ENCODE data around the gene FAM174C.

FAM174C gene

DNA sequence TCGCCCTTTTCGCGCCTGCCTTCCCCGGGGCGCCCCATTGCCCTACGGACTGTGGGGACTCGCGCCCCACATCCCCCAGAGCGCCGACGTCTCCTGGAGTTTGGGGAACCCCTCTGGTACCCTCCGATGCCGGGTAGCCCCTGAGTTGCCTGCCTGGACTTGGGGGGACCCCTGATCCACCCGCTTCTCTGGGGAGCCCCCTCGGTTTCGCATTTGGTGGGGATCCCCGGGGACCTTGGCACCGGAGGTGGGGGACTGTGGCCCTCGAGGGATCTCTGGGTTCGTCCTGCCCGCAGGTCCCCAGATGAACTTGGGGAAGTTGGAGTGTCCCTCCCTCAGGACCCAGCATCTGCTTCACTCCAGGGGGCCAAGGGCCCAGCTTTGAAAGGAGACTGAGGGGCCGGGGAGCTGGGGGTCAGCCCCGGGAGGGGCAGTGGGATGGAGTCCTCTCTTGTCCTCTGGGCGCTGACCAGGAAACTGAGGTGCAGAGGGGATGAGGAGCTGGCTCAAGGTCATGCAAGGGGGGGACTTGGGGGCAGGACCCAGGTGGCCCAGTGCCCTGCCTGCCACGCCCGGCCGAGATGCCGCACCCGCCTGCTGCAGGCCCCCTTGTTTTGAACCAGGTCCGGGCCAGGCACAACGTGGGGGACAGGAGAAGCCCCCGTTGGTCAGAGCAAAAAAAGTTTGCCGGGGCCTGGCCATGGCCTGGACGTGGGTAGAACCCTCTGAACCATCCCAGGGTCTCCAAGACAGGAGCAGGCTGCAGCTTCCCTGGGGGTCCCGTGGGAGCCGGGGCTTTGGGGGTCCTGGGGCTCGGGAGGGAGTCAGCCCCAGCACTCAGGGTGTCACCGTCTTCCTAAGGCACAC is 11.4 kb downstream of the FAM174C start:
- peak overlapping the region in 1 of 7 experiments; percentile 19 for H3K4me3 ChIP-seq (ENCODE audit: control insufficient read depth in 1 of 7, extremely low read depth in 1 of 7, insufficient read depth in 4 of 7, low read depth in 2 of 7, low read length in 6 of 7)
- H3K27me3 ChIP-seq (replicated peaks in 2 of 5; ENCODE audit: control insufficient read depth in 4 of 5, insufficient read depth in 5 of 5, low read length in 4 of 5): peaks cover 0 to 83% (median 31%) of the 10 kb centered on the region in 5 experiments
- H3K27ac ChIP-seq (ENCODE audit: insufficient read depth in 1 of 2, low read depth in 1 of 2, low read length in 2 of 2, poor library complexity in 1 of 2, severe bottlenecking in 2 of 2): no peak overlapping the region
- no peaks in the 10 kb centered on the region for H3K9me3 ChIP-seq (ENCODE audit: control extremely low read depth in 1 of 5, control insufficient read depth in 4 of 5, insufficient read depth in 2 of 5, low read depth in 1 of 5, low read length in 4 of 5)
- DNase-seq: no peak
- H3K4me1 ChIP-seq (ENCODE audit: control extremely low read depth in 1 of 4, control insufficient read depth in 4 of 4, insufficient read depth in 4 of 4, low read length in 3 of 4): peaks cover 0 to 10% (median 7%) of the 10 kb centered on the region in 4 experiments
- no peaks in the 10 kb centered on the region for H3K36me3 ChIP-seq (ENCODE audit: control insufficient read depth in 4 of 4, insufficient read depth in 4 of 4, low read length in 3 of 4)
- ChIA-PET CTCF (interaction anchor here (1.2 kb wide), 2 partner anchors 29 to 86 kb away, joined by 3 read pairs; no protein-coding TSS in a partner anchor), POLR2A (no interaction called here)
- 39% methylated on average over 30 of the region's 38 CpGs for WGBS (ENCODE audit: insufficient coverage)

DNA sequence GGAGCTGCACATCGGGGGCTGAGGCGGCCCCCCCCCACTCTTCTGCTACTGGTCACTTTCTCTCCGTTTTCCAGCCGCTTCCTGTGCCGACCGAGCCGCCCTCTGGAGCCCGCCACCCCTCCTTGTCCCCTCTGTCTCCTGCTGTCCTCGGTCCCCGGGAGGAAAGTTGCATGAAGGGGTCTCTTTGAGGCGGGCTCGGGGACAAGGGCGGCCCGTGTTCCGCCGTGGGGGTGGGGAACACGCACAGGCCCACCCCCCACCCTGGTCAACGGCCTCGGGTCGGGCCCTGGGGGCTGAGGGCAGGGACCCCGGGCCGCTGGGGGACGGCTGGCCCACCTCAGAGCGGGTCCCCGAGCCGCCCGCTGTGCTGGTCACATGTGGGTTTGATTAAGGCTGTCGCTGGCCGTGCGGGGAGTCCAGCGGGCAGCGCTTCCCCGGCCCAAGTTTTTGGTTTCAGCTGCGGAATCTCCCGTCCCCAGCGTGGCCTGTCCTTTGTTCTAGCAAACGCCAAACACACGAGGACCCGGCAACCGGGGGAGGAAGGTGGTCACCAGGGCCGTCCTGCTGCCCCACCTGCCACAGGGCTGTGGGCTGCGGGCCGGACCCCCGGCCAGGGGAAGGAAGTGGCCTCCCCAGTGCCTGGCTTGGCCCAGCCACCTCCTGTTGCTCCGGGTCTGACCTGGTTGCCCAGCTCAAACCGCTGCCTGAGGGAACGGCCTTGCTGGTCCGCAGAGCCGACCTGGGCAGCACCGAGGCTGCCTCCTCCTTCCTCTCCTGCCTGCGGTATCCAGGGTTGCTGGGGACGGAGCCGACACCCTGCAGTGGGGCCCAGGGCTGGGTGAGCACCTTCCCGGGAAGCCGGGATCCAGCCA is 12.3 kb downstream of the FAM174C start:
- Histone ChIP-seq H3K4me3 (ENCODE audit: control insufficient read depth in 1 of 7, extremely low read depth in 1 of 7, insufficient read depth in 4 of 7, low read depth in 2 of 7, low read length in 6 of 7) (no peak overlapping the region), H3K27ac (ENCODE audit: insufficient read depth in 1 of 2, low read depth in 1 of 2, low read length in 2 of 2, poor library complexity in 1 of 2, severe bottlenecking in 2 of 2) (no peak overlapping the region), H3K4me1 (ENCODE audit: control extremely low read depth in 1 of 4, control insufficient read depth in 4 of 4, insufficient read depth in 4 of 4, low read length in 3 of 4) (peaks cover 0 to 10% (median 7%) of the 10 kb centered on the region in 4 experiments), H3K36me3 (ENCODE audit: control insufficient read depth in 4 of 4, insufficient read depth in 4 of 4, low read length in 3 of 4) (no peaks in the 10 kb centered on the region), H3K27me3 (replicated peaks in 2 of 5; ENCODE audit: control insufficient read depth in 4 of 5, insufficient read depth in 5 of 5, low read length in 4 of 5) (peaks cover 0 to 91% (median 31%) of the 10 kb centered on the region in 5 experiments), H3K9me3 (ENCODE audit: control extremely low read depth in 1 of 5, control insufficient read depth in 4 of 5, insufficient read depth in 2 of 5, low read depth in 1 of 5, low read length in 4 of 5) (no peaks in the 10 kb centered on the region)
- POLR2A ChIA-PET: no interaction called here
- 22% methylated on average over 48 of the region's 55 CpGs for WGBS (ENCODE audit: insufficient coverage)
- DNase-seq: no peak
- CTCF ChIA-PET: interaction anchor here (1.2 kb wide), 2 partner anchors 28 to 85 kb away, joined by 3 read pairs; no protein-coding TSS in a partner anchor

DNA sequence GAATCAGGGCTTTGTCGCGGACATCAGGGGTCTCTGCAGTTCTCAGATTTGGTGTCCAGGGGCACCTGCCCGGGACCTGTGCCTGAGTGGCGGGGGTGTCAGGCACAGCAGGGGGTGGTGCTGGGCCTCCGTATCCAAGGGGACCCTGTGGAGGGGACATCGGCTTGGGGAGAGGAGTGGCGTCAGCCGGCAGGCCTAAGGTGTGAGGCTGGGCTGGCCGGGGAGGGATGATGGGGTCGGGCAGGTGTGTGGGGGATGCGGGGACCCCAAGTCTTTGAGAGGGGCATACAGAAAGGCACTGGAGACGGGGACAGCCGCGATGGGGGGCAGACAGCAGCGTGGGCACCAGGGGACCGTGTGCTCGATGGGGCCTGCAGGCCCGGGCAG is 12.9 kb downstream of the FAM174C start:
- Histone ChIP-seq H3K4me3 (ENCODE audit: control insufficient read depth in 1 of 7, extremely low read depth in 1 of 7, insufficient read depth in 4 of 7, low read depth in 2 of 7, low read length in 6 of 7) (no peak overlapping the region), H3K36me3 (ENCODE audit: control insufficient read depth in 4 of 4, insufficient read depth in 4 of 4, low read length in 3 of 4) (no peaks in the 10 kb centered on the region), H3K27me3 (replicated peaks in 2 of 5; ENCODE audit: control insufficient read depth in 4 of 5, insufficient read depth in 5 of 5, low read length in 4 of 5) (peaks cover 0 to 90% (median 31%) of the 10 kb centered on the region in 5 experiments), H3K9me3 (ENCODE audit: control extremely low read depth in 1 of 5, control insufficient read depth in 4 of 5, insufficient read depth in 2 of 5, low read depth in 1 of 5, low read length in 4 of 5) (no peaks in the 10 kb centered on the region), H3K27ac (ENCODE audit: insufficient read depth in 1 of 2, low read depth in 1 of 2, low read length in 2 of 2, poor library complexity in 1 of 2, severe bottlenecking in 2 of 2) (no peak overlapping the region), H3K4me1 (ENCODE audit: control extremely low read depth in 1 of 4, control insufficient read depth in 4 of 4, insufficient read depth in 4 of 4, low read length in 3 of 4) (peaks cover 0 to 10% (median 7%) of the 10 kb centered on the region in 4 experiments)
- WGBS (ENCODE audit: insufficient coverage): 94% methylated on average over 16 of the region's 18 CpGs
- ChIA-PET POLR2A (no interaction called here), CTCF (no interaction called here)
- no peak for DNase-seq

DNA sequence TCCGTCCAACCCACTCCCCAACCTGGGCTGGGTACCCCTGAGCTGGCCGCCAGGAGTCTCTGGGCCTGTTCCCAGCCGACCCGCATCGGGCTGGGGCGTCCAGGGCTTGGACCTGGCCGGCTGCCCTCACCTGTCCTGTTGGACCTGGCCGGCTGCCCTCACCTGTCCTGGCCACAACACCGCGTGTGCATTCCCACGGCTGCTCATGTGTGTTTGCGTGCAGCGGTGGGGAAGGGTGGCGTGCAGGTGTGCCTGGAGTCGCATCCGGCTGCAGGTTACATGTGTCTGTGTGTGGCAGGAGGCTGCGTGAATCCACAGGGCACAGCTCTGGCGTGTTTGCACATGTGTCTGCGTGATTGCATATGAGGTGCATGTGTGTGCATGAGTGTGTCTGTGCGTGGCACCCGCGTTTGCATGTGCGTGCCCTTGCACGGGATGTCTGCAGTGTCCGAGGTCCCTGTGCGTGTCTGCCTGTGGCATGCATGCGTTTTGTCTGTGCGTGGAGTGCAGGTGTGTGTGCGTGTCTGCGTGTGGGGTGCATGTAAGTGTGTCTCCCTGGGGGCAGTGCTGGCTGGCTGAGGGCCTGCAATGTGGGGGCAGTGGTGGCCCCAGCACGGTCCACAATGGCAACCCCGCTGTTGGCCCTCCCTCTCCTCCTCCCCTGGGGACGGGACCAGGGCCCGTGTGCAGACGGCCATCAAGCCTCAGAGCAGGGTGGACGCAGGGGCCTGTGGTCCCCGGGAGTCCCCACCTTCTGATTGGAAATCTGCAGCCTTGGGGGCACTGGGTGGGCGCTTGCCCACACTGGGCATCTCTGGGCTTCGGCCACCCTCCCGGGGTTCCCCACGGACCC is 13.7 kb downstream of the FAM174C start:
- Histone ChIP-seq H3K4me1 (ENCODE audit: control extremely low read depth in 1 of 4, control insufficient read depth in 4 of 4, insufficient read depth in 4 of 4, low read length in 3 of 4) (peaks cover 0 to 10% (median 7%) of the 10 kb centered on the region in 4 experiments), H3K27ac (ENCODE audit: insufficient read depth in 1 of 2, low read depth in 1 of 2, low read length in 2 of 2, poor library complexity in 1 of 2, severe bottlenecking in 2 of 2) (no peak overlapping the region), H3K9me3 (ENCODE audit: control extremely low read depth in 1 of 5, control insufficient read depth in 4 of 5, insufficient read depth in 2 of 5, low read depth in 1 of 5, low read length in 4 of 5) (no peaks in the 10 kb centered on the region), H3K27me3 (replicated peaks in 2 of 5; ENCODE audit: control insufficient read depth in 4 of 5, insufficient read depth in 5 of 5, low read length in 4 of 5) (peaks cover 0 to 90% (median 29%) of the 10 kb centered on the region in 5 experiments), H3K4me3 (ENCODE audit: control insufficient read depth in 1 of 7, extremely low read depth in 1 of 7, insufficient read depth in 4 of 7, low read depth in 2 of 7, low read length in 6 of 7) (no peak overlapping the region), H3K36me3 (ENCODE audit: control insufficient read depth in 4 of 4, insufficient read depth in 4 of 4, low read length in 3 of 4) (no peaks in the 10 kb centered on the region)
- ChIA-PET CTCF (no interaction called here), POLR2A (interaction anchor here (0.7 kb wide), 1 partner anchor 130 kb away, joined by 3 read pairs; no protein-coding TSS in a partner anchor)
- WGBS (ENCODE audit: insufficient coverage): 93% methylated on average over 38 of the region's 41 CpGs
- no peak for DNase-seq

DNA sequence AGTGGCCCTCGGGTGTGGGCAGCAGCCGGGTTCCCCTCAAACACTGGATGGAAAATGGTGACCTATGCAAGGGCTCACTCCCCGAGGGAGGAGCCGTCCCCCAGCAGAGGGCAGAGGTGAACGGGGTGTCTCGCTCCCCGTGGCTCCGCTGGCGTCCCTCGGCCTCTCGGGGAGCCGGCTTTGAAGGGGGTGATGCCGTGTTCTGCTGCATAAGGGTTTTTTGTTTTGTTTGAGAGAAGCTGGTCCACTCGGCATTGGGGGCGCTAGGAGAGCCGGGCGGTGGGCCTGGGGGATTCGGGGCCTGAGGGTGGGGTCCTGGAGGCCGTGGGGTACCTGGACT is 14.3 kb downstream of the FAM174C start:
- H3K27me3 ChIP-seq (replicated peaks in 2 of 5; ENCODE audit: control insufficient read depth in 4 of 5, insufficient read depth in 5 of 5, low read length in 4 of 5): peaks cover 0 to 90% (median 23%) of the 10 kb centered on the region in 5 experiments
- CTCF ChIA-PET: no interaction called here
- H3K9me3 ChIP-seq (ENCODE audit: control extremely low read depth in 1 of 5, control insufficient read depth in 4 of 5, insufficient read depth in 2 of 5, low read depth in 1 of 5, low read length in 4 of 5): no peaks in the 10 kb centered on the region
- H3K4me3 ChIP-seq (ENCODE audit: control insufficient read depth in 1 of 7, extremely low read depth in 1 of 7, insufficient read depth in 4 of 7, low read depth in 2 of 7, low read length in 6 of 7): no peak overlapping the region
- no peak for DNase-seq
- no peak overlapping the region for H3K27ac ChIP-seq (ENCODE audit: insufficient read depth in 1 of 2, low read depth in 1 of 2, low read length in 2 of 2, poor library complexity in 1 of 2, severe bottlenecking in 2 of 2)
- POLR2A ChIA-PET: no interaction called here
- peaks cover 0 to 10% (median 7%) of the 10 kb centered on the region in 4 experiments for H3K4me1 ChIP-seq (ENCODE audit: control extremely low read depth in 1 of 4, control insufficient read depth in 4 of 4, insufficient read depth in 4 of 4, low read length in 3 of 4)
- WGBS (ENCODE audit: insufficient coverage): 89% methylated on average over 18 of the region's 19 CpGs
- no peaks in the 10 kb centered on the region for H3K36me3 ChIP-seq (ENCODE audit: control insufficient read depth in 4 of 4, insufficient read depth in 4 of 4, low read length in 3 of 4)

DNA sequence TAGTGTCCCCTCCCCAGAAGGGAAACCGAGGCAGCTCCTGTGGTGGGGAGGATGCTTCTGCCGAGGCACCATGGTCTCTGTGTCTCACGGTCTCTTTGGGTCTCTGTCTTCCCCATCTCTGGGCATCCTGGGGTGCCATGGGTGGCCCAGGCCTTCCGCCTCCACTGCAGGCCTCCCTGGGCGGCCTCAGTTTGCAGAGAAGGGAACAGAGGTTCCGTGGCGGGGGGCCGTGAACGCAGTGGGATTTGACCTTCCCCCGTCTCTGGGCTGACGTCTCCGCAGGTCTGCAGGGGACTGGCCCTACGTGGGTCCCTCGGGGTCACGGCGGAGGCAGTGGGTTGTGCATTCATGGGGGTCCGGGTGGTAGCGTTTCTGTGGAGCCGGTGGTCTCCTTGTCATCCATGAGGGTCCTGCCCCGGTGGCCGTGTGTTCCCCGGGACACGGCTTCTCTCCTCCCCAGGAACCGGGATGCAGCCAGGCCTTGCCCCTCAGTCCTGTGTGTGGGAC is 14.9 kb downstream of the FAM174C start:
- Histone ChIP-seq H3K27ac (ENCODE audit: insufficient read depth in 1 of 2, low read depth in 1 of 2, low read length in 2 of 2, poor library complexity in 1 of 2, severe bottlenecking in 2 of 2) (no peak overlapping the region), H3K4me3 (ENCODE audit: control insufficient read depth in 1 of 7, extremely low read depth in 1 of 7, insufficient read depth in 4 of 7, low read depth in 2 of 7, low read length in 6 of 7) (no peak overlapping the region), H3K9me3 (ENCODE audit: control extremely low read depth in 1 of 5, control insufficient read depth in 4 of 5, insufficient read depth in 2 of 5, low read depth in 1 of 5, low read length in 4 of 5) (no peaks in the 10 kb centered on the region), H3K36me3 (ENCODE audit: control insufficient read depth in 4 of 4, insufficient read depth in 4 of 4, low read length in 3 of 4) (no peaks in the 10 kb centered on the region), H3K27me3 (replicated peaks in 2 of 5; ENCODE audit: control insufficient read depth in 4 of 5, insufficient read depth in 5 of 5, low read length in 4 of 5) (peaks cover 0 to 90% (median 18%) of the 10 kb centered on the region in 5 experiments), H3K4me1 (ENCODE audit: control extremely low read depth in 1 of 4, control insufficient read depth in 4 of 4, insufficient read depth in 4 of 4, low read length in 3 of 4) (peaks cover 0 to 15% (median 10%) of the 10 kb centered on the region in 4 experiments)
- WGBS (ENCODE audit: insufficient coverage): 86% methylated on average over 22 of the region's 24 CpGs
- ChIA-PET CTCF (no interaction called here), POLR2A (no interaction called here)
- no peak for DNase-seq
